ENCODE measurements around the gene ABLIM2.

The ABLIM2 gene

DNA sequence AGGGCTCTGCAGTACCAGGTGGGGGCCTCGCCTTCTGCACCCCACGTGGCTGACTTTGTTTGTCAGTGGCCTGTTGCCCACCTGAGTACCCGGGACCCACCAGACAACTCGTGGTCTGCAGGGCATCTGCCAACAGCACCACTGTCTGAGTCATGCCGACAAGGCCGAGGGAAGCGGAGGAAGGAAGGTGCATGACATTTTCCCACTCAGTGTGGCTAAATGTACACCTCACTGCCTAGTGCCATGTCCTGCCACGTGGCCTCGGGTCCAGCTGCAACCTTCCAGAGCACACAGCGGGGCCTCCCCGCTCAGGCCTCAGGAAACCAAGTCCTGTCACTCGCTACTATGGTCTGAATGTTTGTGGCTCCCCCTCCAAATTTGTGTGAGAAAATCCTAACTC is 22.1 kb downstream of the ABLIM2 start:
- DNase-seq, result no peak

GRCh38 chr4:8135666-8136065 is 22.9 kb downstream of the ABLIM2 start:
- no peak for DNase-seq

DNA sequence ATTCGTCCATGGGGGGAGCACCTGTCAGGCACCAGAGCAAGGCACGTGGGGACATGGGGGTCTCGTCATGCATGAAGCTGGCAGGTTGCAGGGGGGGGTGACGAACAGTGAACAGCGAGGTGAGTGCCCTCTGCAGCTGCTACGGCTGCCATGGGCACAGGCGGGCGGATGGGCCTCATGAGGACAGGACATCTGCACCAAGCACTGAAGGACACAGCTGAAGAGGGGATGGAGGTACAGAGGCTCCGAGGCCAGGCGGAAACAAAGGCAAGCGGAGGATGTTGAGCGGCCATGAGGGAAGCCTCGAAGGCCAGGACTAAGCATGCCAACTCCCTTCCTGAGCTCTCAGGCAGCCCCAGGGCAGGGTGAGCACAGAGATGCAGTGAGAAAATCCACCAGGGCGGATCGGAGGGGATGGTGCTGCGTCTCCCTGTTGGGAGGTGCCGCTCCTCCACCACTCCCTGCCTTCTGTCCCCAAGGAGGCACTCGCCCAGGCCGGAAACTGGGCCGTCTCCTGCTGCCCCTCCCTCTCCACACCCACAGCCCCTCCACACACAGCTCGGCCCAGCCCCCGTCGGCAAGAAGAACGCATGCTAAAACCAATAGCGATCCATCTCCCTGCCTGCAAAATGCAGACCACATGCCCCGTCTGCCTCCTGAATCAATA is 24.6 kb downstream of the ABLIM2 start:
- no peak for DNase-seq

GRCh38 chr4:8132947-8133705 is 25.5 kb downstream of the ABLIM2 start:
- DNase-seq, result no peak

DNA sequence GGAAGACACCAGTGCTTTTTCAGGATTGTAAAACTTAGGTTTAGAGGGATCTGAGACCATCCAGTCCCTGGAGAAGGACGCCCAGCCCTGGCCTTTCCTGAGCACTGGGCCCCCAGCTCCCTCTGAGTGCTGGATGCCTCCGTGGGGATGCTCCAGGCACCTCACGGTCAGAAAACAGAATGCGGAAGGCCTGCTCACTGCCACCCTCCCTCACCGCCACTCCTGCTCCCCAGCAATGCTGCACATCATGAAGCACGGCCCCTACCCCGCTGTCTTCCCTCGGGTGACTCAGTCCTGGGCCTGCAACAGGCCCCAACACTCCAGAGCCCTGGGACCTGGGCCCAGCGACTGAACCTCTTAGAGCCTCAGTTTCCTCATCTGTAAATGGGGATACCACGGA is 26.2 kb downstream of the ABLIM2 start:
- no peak for DNase-seq

DNA sequence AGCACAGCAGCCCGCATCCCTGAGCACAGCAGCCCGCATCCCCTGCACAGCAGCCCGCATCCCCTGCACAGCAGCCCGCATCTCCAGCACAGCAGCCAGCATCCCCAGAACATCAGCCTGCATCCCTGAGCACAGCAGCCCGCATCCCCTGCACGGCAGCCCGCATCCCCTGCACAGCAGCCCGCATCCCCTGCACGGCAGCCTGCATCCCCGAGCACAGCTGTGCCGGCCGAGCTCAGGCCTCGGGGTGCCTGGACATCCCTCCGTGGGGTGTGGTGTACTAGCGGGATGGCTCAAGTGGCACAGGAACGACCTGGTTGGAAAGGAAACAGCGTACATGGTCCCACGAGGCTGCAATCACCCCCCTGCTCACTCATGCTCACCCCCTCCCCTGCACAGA is 26.8 kb downstream of the ABLIM2 start:
- DNase-seq, result no peak

GRCh38 chr4:8131210-8131609 is 27.4 kb downstream of the ABLIM2 start:
- no peak for DNase-seq

- no peak for DNase-seq
Measured at GRCh38 chr4:8130346-8131066, 28.1 kb downstream of the ABLIM2 start.

DNA sequence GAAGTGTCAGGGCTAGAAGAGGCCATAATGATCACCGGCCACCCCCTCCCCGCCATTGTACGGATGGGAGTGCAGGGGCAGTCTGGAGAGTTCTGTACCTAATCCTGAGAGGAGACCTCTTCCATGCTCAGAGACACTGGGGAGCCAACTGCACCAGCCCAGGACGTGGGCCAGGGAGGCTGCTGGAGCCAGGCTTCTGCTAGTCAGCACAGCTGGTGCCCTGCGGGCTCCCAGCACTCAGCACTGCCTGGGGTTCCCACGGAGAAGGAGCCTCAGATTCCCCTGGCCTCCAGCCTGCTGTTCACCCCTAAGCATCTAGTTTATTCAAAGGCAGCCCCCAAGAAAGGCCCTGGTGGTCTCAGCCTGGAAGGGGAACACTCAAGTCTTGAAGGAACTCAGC is 28.8 kb downstream of the ABLIM2 start:
- no peak for DNase-seq

DNA sequence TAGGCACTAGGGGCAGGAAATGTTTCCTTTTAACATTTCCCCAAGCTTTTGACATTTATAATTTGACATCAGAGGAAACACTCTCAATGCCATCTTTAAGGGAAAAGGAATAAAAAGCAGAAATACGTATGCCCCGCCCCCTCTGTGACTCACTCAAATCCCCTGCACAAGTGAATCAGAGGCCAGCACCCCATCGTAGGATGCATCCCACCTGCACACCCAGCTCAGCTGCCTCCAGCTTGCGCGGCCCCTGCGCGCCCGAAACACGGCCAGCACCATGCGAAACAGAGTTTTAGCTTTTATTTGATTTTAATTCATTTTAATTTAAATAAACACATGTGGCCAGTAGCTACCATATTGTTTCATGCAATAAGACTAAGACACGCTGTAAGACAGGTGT is 29.5 kb downstream of the ABLIM2 start:
- DNase-seq, result no peak

GRCh38 chr4:8128100-8128856 is 30.3 kb downstream of the ABLIM2 start:
- no peak for DNase-seq

DNA sequence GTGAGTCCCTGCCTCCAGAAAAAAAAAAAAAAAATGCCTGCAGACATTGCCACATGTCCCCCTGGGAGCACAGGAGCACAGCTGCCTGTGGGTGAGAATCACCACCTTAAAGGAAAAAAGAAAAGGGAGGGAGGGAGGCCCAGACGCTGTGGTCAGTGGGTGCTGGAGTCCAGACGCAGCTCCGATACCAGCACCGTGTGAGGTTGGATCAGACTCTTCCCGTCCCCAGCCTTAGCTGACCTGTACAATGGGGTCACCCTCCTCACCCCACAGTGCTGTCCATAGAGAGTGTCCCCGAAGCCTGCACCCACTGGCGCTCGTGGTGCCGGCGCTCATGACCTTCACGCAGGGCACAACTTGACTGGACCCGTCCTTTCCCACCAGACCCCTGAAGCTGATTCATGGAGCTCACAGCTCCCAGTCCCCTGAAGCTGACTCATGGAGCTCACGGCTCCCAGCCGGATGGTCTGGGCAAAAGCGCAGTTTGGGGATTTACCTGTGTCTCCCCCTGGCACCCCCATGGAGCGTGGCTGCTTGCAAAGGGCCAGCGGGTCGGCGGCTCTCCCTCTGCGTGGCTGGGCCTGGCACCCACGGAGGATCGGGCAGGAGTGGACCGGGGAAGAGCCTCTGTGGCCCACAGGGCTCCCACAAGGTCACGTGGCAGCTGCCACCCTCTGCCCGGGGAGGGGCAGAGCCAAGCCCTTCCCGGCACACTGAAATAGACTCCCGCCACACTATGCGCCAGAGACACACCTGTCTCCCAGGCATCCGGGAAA is 31.4 kb downstream of the ABLIM2 start:
- no peak for DNase-seq

DNA sequence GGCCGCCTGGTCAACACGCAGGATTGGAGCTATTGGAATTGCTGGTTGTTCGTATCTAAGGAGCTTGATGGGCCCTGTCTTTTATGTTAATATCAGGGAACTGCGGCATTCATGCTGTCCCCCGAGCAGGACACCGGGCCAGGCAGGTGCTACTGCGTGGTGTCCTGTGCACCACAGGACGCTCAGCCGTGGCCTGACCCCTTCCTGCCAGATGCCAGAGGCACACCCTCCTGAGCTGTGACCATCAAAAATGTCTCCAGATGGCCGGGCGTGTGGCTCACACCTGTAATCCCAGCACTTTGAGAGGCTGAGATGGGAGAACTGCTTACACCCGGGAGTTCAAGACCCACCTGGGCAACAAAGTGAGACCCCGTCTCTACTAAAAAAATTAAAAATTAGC is 32.1 kb downstream of the ABLIM2 start:
- DNase-seq, result no peak

- DNase-seq, result no peak
Measured at GRCh38 chr4:8125526-8126056, 33.0 kb downstream of the ABLIM2 start.

DNA sequence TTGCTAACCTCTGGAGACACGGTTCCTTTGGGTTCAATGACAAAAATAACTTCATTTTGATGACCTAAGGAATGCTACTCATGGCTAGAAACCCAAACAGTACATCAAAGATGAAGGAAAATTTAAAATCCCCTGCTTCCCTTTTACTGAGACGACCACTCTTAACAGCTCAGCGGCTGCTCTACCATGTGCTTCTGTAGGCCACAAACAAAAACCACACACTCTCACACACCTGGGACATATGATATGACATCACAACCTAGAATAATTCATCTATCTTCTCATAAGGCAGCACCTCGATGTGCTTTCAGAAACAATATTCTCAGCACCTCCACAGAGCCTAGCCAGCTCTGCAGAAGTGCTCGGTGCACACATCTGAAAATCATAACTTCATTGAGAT is 34.7 kb downstream of the ABLIM2 start:
- DNase-seq, result no peak

- no peak for DNase-seq
Measured at GRCh38 chr4:8123389-8123788, 35.2 kb downstream of the ABLIM2 start.

GRCh38 chr4:8122746-8123145 is 35.9 kb downstream of the ABLIM2 start:
- no peak for DNase-seq

- DNase-seq, result no peak
Measured at GRCh38 chr4:8121292-8122015, 37.2 kb downstream of the ABLIM2 start.

- DNase-seq, result no peak
Measured at GRCh38 chr4:8120501-8120900, 38.1 kb downstream of the ABLIM2 start.

- no peak for DNase-seq
Measured at GRCh38 chr4:8119877-8120276, 38.7 kb downstream of the ABLIM2 start.

DNA sequence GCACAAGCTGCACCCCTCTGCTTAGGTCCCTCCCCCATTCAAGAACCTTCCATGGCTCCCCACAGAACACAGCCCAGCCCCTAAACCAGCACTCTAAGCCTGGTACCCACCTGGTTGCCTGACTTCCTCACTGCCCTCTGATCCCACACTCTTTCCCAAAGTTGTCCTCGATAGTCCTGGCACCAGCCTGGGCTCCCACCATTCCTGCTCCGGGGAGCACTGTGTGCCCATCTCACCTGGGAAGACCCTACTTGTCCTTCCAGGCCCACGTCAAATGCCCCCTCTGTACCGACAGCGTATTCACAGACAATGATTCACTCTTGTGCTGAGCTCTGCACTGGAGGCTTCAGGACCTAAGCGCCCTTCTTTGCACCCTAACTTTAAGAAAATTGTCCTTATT is 40.1 kb downstream of the ABLIM2 start:
- DNase-seq, result no peak
